H1 (cell line): ENCODE measurements around the gene ADAMTS3. TPM values are rescaled to one million over a fixed set of nuclear protein-coding genes. Genes with fewer than 3 reads are reported as not detected.

ENCODE experiments used
- CTCF ChIA-PET: fragments of 300-600 bp; sonication (Branson Sonifier 250); formaldehyde crosslinking; loops from one replicate; lab custom pipeline; 2021; ENCODE audit not compliant: partially characterized antibody; lab: Charles Lee
- POLR2A ChIA-PET: fragments of 300-600 bp; sonication (Branson Sonifier 250); formaldehyde crosslinking; loops from one replicate; lab custom pipeline; 2021; ENCODE audit warnings: inconsistent platforms; ENCODE audit not compliant: partially characterized antibody; lab: Charles Lee
- DNase-seq, 2 experiments: peaks; one replicate each; pipeline versions ENCODE4 v3.0.0 to v3.0.0-alpha.2; 2010 to 2022; ENCODE audit warnings: low spot score in 2 of 2, low read depth in 1 of 2, mixed read lengths in 1 of 2
- FAIRE-seq: peaks from 2 replicates; lab custom pipeline; 2011; peaks lifted over from hg19 to GRCh38; lab: Jason Lieb, UNC
- H2AFZ ChIP-seq: 2 replicates; pipeline ENCODE4 v1.8.1; 2012; ENCODE audit warnings: low read length, inconsistent platforms
- H2AK5ac ChIP-seq: 2 replicates; pipeline ENCODE4 v1.6.1; 2013; ENCODE audit warnings: low read depth, low read length
- H2BK120ac ChIP-seq: replicated peaks from 2 replicates; pipeline ENCODE3; 2013; ENCODE audit warnings: low read depth, low read length, inconsistent platforms
- H2BK12ac ChIP-seq: 2 replicates; pipeline ENCODE4 v1.6.1; 2013; ENCODE audit warnings: low read depth, low read length
- H2BK15ac ChIP-seq: 2 replicates; pipeline ENCODE4 v1.6.1; 2013; ENCODE audit warnings: low read length
- H2BK20ac ChIP-seq: 2 replicates; pipeline ENCODE4 v1.6.1; 2013; ENCODE audit warnings: low read length
- H2BK5ac ChIP-seq: 2 replicates; pipeline ENCODE4 v1.6.1; 2013; ENCODE audit warnings: low read depth, low read length
- H3K14ac ChIP-seq: 2 replicates; pipeline ENCODE4 v1.6.1; 2013; ENCODE audit warnings: inconsistent platforms; ENCODE audit not compliant: insufficient read length
- H3K18ac ChIP-seq: 2 replicates; pipeline ENCODE4 v1.6.1; 2013; ENCODE audit warnings: low read length; ENCODE audit errors: extremely low read depth
- H3K23ac ChIP-seq: 2 replicates; pipeline ENCODE4 v1.6.1; 2013; ENCODE audit warnings: inconsistent platforms; ENCODE audit not compliant: insufficient read length
- H3K23me2 ChIP-seq: 2 replicates; pipeline ENCODE4 v1.6.1; 2013; ENCODE audit warnings: low read depth, low read length
- H3K27ac ChIP-seq: 2 replicates; pipeline ENCODE4 v1.6.1; 2011; ENCODE audit warnings: low read depth, low read length, inconsistent platforms
- H3K27me3 ChIP-seq, 4 experiments: replicated peaks in 1 of 4; 1 replicate in 1 of 4; 2 replicates in 3 of 4; pipeline versions ENCODE4 v1.6.1 to v1.8.1; 2011 to 2013; ENCODE audit warnings: low read length in 3 of 4, mild to moderate bottlenecking in 3 of 4, inconsistent platforms in 2 of 4, mixed read lengths in 2 of 4, moderate library complexity in 1 of 4; ENCODE audit not compliant: control insufficient read depth in 3 of 4, insufficient read depth in 3 of 4; ENCODE audit errors: extremely low read depth in 1 of 4
- H3K36me3 ChIP-seq, 4 experiments: 2 replicates each; pipeline versions ENCODE4 v1.6.1 to v1.8.1; 2011 to 2013; ENCODE audit warnings: mild to moderate bottlenecking in 4 of 4, low read length in 3 of 4, moderate library complexity in 2 of 4, control low read depth in 1 of 4, inconsistent platforms in 1 of 4; ENCODE audit not compliant: insufficient read depth in 4 of 4, control insufficient read depth in 2 of 4
- H3K4ac ChIP-seq: replicated peaks from 2 replicates; pipeline ENCODE3; 2013; ENCODE audit warnings: low read length, low read depth, mixed read lengths, inconsistent platforms; ENCODE audit not compliant: insufficient read length
- H3K4me1 ChIP-seq, 4 experiments: replicated peaks in 1 of 4; 1 replicate in 1 of 4; 2 replicates in 3 of 4; pipeline versions ENCODE4 v1.6.1 to v1.8.1; 2011 to 2013; ENCODE audit warnings: low read length in 3 of 4, inconsistent platforms in 2 of 4, mixed read lengths in 1 of 4; ENCODE audit not compliant: insufficient read depth in 4 of 4, control insufficient read depth in 3 of 4
- H3K4me2 ChIP-seq, 2 experiments: 2 replicates each; pipeline versions ENCODE4 v1.6.1 to v1.8.1; 2011 to 2013; ENCODE audit warnings: low read depth in 2 of 2, low read length in 2 of 2, control low read depth in 1 of 2, inconsistent platforms in 1 of 2, mild to moderate bottlenecking in 1 of 2; ENCODE audit not compliant: insufficient read depth in 1 of 2
- H3K4me3 ChIP-seq, 4 experiments: fragments of 200-600, 300-600 bp in 1 of 4; sonication (generic), shearing (Covaris generic), sonication (Bioruptor Twin) in 1 of 4; 2 replicates each; pipeline versions ENCODE4 v1.5.1 to v1.8.1; 2011 to 2016; ENCODE audit warnings: low read length in 4 of 4, low read depth in 3 of 4, control low read depth in 2 of 4, inconsistent platforms in 2 of 4, mild to moderate bottlenecking in 2 of 4, mixed read lengths in 1 of 4, moderate library complexity in 1 of 4; ENCODE audit not compliant: insufficient read depth in 2 of 4; ENCODE audit errors: extremely low read depth in 1 of 4
- H3K56ac ChIP-seq: replicated peaks from 2 replicates; pipeline ENCODE3; 2013; ENCODE audit warnings: low read depth, mild to moderate bottlenecking, mixed read lengths, low read length, inconsistent platforms; ENCODE audit not compliant: insufficient read length
- H3K79me1 ChIP-seq: 2 replicates; pipeline ENCODE4 v1.6.1; 2013; ENCODE audit warnings: low read depth, low read length, control low read depth
- H3K79me2 ChIP-seq, 2 experiments: 2 replicates each; pipeline versions ENCODE4 v1.6.1 to v1.8.1; 2012 to 2013; ENCODE audit warnings: low read length in 2 of 2, mild to moderate bottlenecking in 2 of 2, inconsistent platforms in 1 of 2; ENCODE audit not compliant: insufficient read depth in 2 of 2, control insufficient read depth in 1 of 2
- H3K9ac ChIP-seq, 4 experiments: replicated peaks in 1 of 4; 1 replicate in 1 of 4; 2 replicates in 3 of 4; pipeline versions ENCODE4 v1.6.1 to v1.8.1; 2011 to 2013; ENCODE audit warnings: low read depth in 3 of 4, low read length in 3 of 4, control low read depth in 2 of 4, mild to moderate bottlenecking in 2 of 4, moderate library complexity in 2 of 4, inconsistent platforms in 1 of 4; ENCODE audit errors: extremely low read depth in 1 of 4
- H3K9me3 ChIP-seq, 2 experiments: 2 replicates each; pipeline versions ENCODE4 v1.6.1 to v1.8.1; 2012 to 2013; ENCODE audit warnings: mild to moderate bottlenecking in 2 of 2, moderate library complexity in 2 of 2, control low read depth in 1 of 2, inconsistent platforms in 1 of 2, low read depth in 1 of 2, low read length in 1 of 2, mixed read lengths in 1 of 2; ENCODE audit not compliant: insufficient read depth in 2 of 2
- H4K20me1 ChIP-seq, 2 experiments: replicated peaks in 1 of 2; 2 replicates each; pipeline versions ENCODE3 to v1.8.1; 2011 to 2013; ENCODE audit warnings: inconsistent platforms in 2 of 2, low read length in 2 of 2, mild to moderate bottlenecking in 1 of 2; ENCODE audit not compliant: insufficient read depth in 2 of 2, control insufficient read depth in 1 of 2
- H4K5ac ChIP-seq: 2 replicates; pipeline ENCODE4 v1.6.1; 2013; ENCODE audit warnings: low read length, low read depth, mixed read lengths, inconsistent platforms; ENCODE audit not compliant: insufficient read length
- H4K8ac ChIP-seq: 2 replicates; pipeline ENCODE4 v1.8.0; 2013; ENCODE audit warnings: mild to moderate bottlenecking, moderate library complexity, low read length, inconsistent platforms; ENCODE audit not compliant: insufficient read depth; ENCODE audit errors: extremely low read depth
- H4K91ac ChIP-seq: replicated peaks from 2 replicates; pipeline ENCODE3; 2013; ENCODE audit warnings: low read length, mixed read lengths, inconsistent platforms; ENCODE audit not compliant: insufficient read length
- ASH2L ChIP-seq: fragments of 200-600, 300-600 bp; sonication (generic); IDR thresholded peaks from one replicate; pipeline ENCODE4 v1.7.1; 2017; ENCODE audit warnings: low read length
- CTCF ChIP-seq, 3 experiments: IDR thresholded peaks; 1 replicate in 2 of 3; 2 replicates in 1 of 3; pipeline versions ENCODE4 v1.5.1 to v1.6.1; 2011; ENCODE audit warnings: low read length in 3 of 3, mild to moderate bottlenecking in 3 of 3, inconsistent platforms in 2 of 3, low read depth in 1 of 3, moderate library complexity in 1 of 3; ENCODE audit not compliant: insufficient read depth in 1 of 3; ENCODE audit errors: control extremely low read depth in 1 of 3
- NANOG ChIP-seq: IDR thresholded peaks from 2 replicates; pipeline ENCODE4 v1.6.1; 2011; ENCODE audit warnings: low read length, low read depth, mild to moderate bottlenecking, inconsistent platforms; ENCODE audit not compliant: insufficient read depth, poor library complexity, severe bottlenecking
- SAP30 ChIP-seq: fragments of 300-600 bp; sonication (generic); IDR thresholded peaks from 2 replicates; pipeline ENCODE4 v1.7.1; 2012; ENCODE audit warnings: low read length, moderate library complexity, mild to moderate bottlenecking, inconsistent platforms; ENCODE audit not compliant: insufficient read depth, insufficient replicate concordance
- SP4 ChIP-seq: IDR thresholded peaks from 2 replicates; pipeline ENCODE4 v1.6.1; 2012; ENCODE audit warnings: low read length, inconsistent platforms
- TAF7 ChIP-seq: optimal IDR thresholded peaks from 2 replicates; pipeline ENCODE3; 2011; ENCODE audit warnings: low read depth, mild to moderate bottlenecking, inconsistent platforms, low read length, moderate library complexity, borderline replicate concordance
- WGBS, 2 experiments: shearing (Covaris generic) in 1 of 2; methylation state at CpG; one replicate each; pipeline versions ENCODE4 v1.1.6 to v1.1.7; 2013 to 2015; ENCODE audit warnings: low lambda C conversion rate in 2 of 2, mixed read lengths in 2 of 2, inconsistent platforms in 1 of 2, low coverage in 1 of 2, missing lambda C conversion rate in 1 of 2; ENCODE audit not compliant: insufficient replicate concordance in 2 of 2, insufficient coverage in 1 of 2, insufficient read length in 1 of 2; ENCODE audit errors: extremely low coverage in 1 of 2, missing lambda C conversion rate in 1 of 2; 5-methylcytosine and 5-hydroxymethylcytosine counted together
- polyA plus RNA-seq, 7 experiments: library from polyadenylated mRNA; depleted of rRNA in 3 of 7; stranded (reverse) in 5 of 7; unstranded in 2 of 7; fragments of >200 nt in 5 of 7; fragments of 200-250 nt in 2 of 7; gene quantifications; 1 replicate in 5 of 7; 2 replicates in 1 of 7; 4 replicates in 1 of 7; pipeline versions ENCODE4 v1.2.1 to v1.2.3, GENCODE V29; 2011 to 2013; ENCODE audit warnings: missing spikeins in 2 of 7, mixed read lengths in 2 of 7
- total RNA-seq: library from RNA; stranded (reverse); fragmentation: NEBNext Ultra II Directional; extraction: Animal tissue kit (Norgen Biotek cat#: 25700); gene quantifications from 2 replicates; pipeline ENCODE4 v1.2.1, GENCODE V29; 2021

The ADAMTS3 gene
- total and polyA plus RNA-seq, 2 of the 8 experiments (the other 6 are each of a cell fraction or from before 2014, with no cell fraction given) = 1.3 to 3.4 TPM

GRCh38 chr4:72442715-72443114 is 126.3 kb downstream of the ADAMTS3 start:
- CTCF ChIA-PET = interaction anchor here (0.6 kb wide), 1 partner anchor 257 kb away, joined by 3 read pairs; no protein-coding TSS in a partner anchor
- DNase-seq = no peak
- no peak for TF ChIP-seq ASH2L
- no peak for TF ChIP-seq TAF7
- TF ChIP-seq NANOG = no peak
- no peak for TF ChIP-seq SP4
- no peak for TF ChIP-seq SAP30
- TF ChIP-seq CTCF (IDR thresholded peaks at IDR 0.05; ENCODE audit: control extremely low read depth in 1 of 3, insufficient read depth in 1 of 3, low read depth in 1 of 3, low read length in 3 of 3) = no peak

More at GRCh38 chr4:72442715-72443114, 126.3 kb downstream of the ADAMTS3 start:
- Histone ChIP-seq H3K23me2 (no peaks in the 10 kb centered on the region), H3K79me2 (no peaks in the 10 kb centered on the region), H4K5ac (no peak overlapping the region), H3K9ac (no peak overlapping the region), H2AK5ac (no peak overlapping the region), H3K79me1 (no peaks in the 10 kb centered on the region), H2BK5ac (no peak overlapping the region), H2BK15ac (no peak overlapping the region), H3K18ac (no peak overlapping the region), H4K8ac (no peak overlapping the region), H3K4me1 (no peaks in the 10 kb centered on the region), H3K36me3 (no peaks in the 10 kb centered on the region), H3K4me2 (no peak overlapping the region), H4K91ac (no peak overlapping the region), H3K23ac (no peak overlapping the region), H2BK20ac (no peak overlapping the region), H3K9me3 (no peaks in the 10 kb centered on the region), H3K14ac (no peak overlapping the region), H4K20me1 (no peaks in the 10 kb centered on the region), H2AFZ (no peak overlapping the region), H3K27ac (no peak overlapping the region), H3K4me3 (no peak overlapping the region), H3K56ac (no peak overlapping the region), H2BK120ac (no peak overlapping the region), H2BK12ac (no peak overlapping the region), H3K4ac (no peak overlapping the region), H3K27me3 (no peaks in the 10 kb centered on the region)
- no peak for FAIRE-seq
- 95% methylated on average over 5 of the region's 5 CpGs; no CpG with 5 or more reads in 1 of the 2 experiments for WGBS, 2 experiments
- POLR2A ChIA-PET = no interaction called here
